HEK293 (cell line): ENCODE measurements around the gene ZMYND12.

Experiments
- CTCF ChIA-PET: fragments of 350-600 bp; formaldehyde crosslinking; extraction: SDS; loops from one replicate; lab custom pipeline; 2021; ENCODE audit warnings: antibody characterized with exemption; lab: Yijun Ruan, JAX
- POLR2A ChIA-PET: fragments of 300-600 bp; formaldehyde crosslinking; extraction: SDS; loops from one replicate; lab custom pipeline; 2020; ENCODE audit warnings: antibody characterized with exemption, inconsistent platforms; lab: Yijun Ruan, JAX
- H3K27ac ChIP-seq: fragments of 200-500 bp; sonication (Bioruptor generic); 2 replicates; pipeline ENCODE4 v1.5.1; 2014; ENCODE audit warnings: low read depth, low read length, control low read depth, inconsistent platforms; ENCODE audit errors: extremely low read depth
- H3K36me3 ChIP-seq, 2 experiments: fragments of 200-500 bp in 1 of 2; sonication (Bioruptor generic) in 1 of 2; 1 replicate in 1 of 2; 2 replicates in 1 of 2; pipeline ENCODE4 v1.5.1; 2014 to 2017; ENCODE audit warnings: inconsistent platforms in 2 of 2, low read length in 2 of 2; ENCODE audit not compliant: control insufficient read depth in 2 of 2, insufficient read depth in 1 of 2
- H3K4me1 ChIP-seq: fragments of 200-500 bp; sonication (Bioruptor generic); 2 replicates; pipeline ENCODE4 v1.5.1; 2014; ENCODE audit warnings: mild to moderate bottlenecking, low read length, inconsistent platforms; ENCODE audit not compliant: control insufficient read depth, insufficient read depth
- H3K4me3 ChIP-seq: 2 replicates; pipeline ENCODE4 v1.5.1; 2011; ENCODE audit warnings: low read depth, mild to moderate bottlenecking, control low read depth, low read length, moderate library complexity
- H3K9me3 ChIP-seq: fragments of 200-500 bp; sonication (Bioruptor generic); 2 replicates; pipeline ENCODE4 v1.5.1; 2014; ENCODE audit warnings: low read depth, low read length, inconsistent platforms; ENCODE audit not compliant: control insufficient read depth, insufficient read depth
- BCL11B ChIP-seq: fragments of 450-650 bp; formaldehyde crosslinking; IDR thresholded peaks from 2 replicates; pipeline ENCODE4 v1.5.1; 2016; ENCODE audit warnings: low read depth, missing biosample characterization, missing genetic modification characterization
- MYNN ChIP-seq: fragments of 450-650 bp; formaldehyde crosslinking; IDR thresholded peaks from 2 replicates; pipeline ENCODE4 v1.5.1; 2016; ENCODE audit warnings: missing biosample characterization, missing genetic modification characterization, borderline replicate concordance
- SCRT1 ChIP-seq: fragments of 450-650 bp; formaldehyde crosslinking; IDR thresholded peaks from 2 replicates; pipeline ENCODE4 v1.5.1; 2016; ENCODE audit warnings: missing biosample characterization, missing genetic modification characterization, borderline replicate concordance
- TCF7L2 ChIP-seq: IDR thresholded peaks from 2 replicates; pipeline ENCODE4 v1.6.1; 2011; ENCODE audit warnings: low read depth, mild to moderate bottlenecking, inconsistent platforms, low read length, moderate library complexity, borderline replicate concordance
- YY1 ChIP-seq: fragments of 450-650 bp; formaldehyde crosslinking; IDR thresholded peaks from 2 replicates; pipeline ENCODE4 v1.5.1; 2018; ENCODE audit warnings: missing biosample characterization, missing genetic modification characterization
- ZBTB21 ChIP-seq: fragments of 450-650 bp; formaldehyde crosslinking; IDR thresholded peaks from 2 replicates; pipeline ENCODE4 v1.5.1; 2017; ENCODE audit warnings: missing biosample characterization, missing genetic modification characterization
- ZFP3 ChIP-seq: fragments of 450-650 bp; formaldehyde crosslinking; IDR thresholded peaks from 2 replicates; pipeline ENCODE4 v1.5.1; 2016; ENCODE audit warnings: low read depth, missing biosample characterization, missing genetic modification characterization
- ZNF10 ChIP-seq: fragments of 450-650 bp; formaldehyde crosslinking; IDR thresholded peaks from 2 replicates; pipeline ENCODE4 v1.5.1; 2017; ENCODE audit warnings: missing biosample characterization, missing genetic modification characterization
- ZNF132 ChIP-seq: fragments of 450-650 bp; formaldehyde crosslinking; IDR thresholded peaks from 2 replicates; pipeline ENCODE4 v1.5.1; 2017; ENCODE audit warnings: missing biosample characterization, missing genetic modification characterization, borderline replicate concordance
- ZNF174 ChIP-seq: fragments of 450-650 bp; formaldehyde crosslinking; IDR thresholded peaks from 2 replicates; pipeline ENCODE4 v1.5.0; 2017; ENCODE audit warnings: missing biosample characterization, mild to moderate bottlenecking, missing genetic modification characterization
- ZNF221 ChIP-seq: fragments of 450-650 bp; formaldehyde crosslinking; IDR thresholded peaks from 2 replicates; pipeline ENCODE4 v1.5.1; 2017; ENCODE audit warnings: missing biosample characterization, missing genetic modification characterization, borderline replicate concordance
- ZNF311 ChIP-seq: fragments of 450-650 bp; formaldehyde crosslinking; IDR thresholded peaks from 2 replicates; pipeline ENCODE4 v1.5.1; 2017; ENCODE audit warnings: missing biosample characterization, missing genetic modification characterization, borderline replicate concordance
- ZNF48 ChIP-seq: fragments of 450-650 bp; formaldehyde crosslinking; IDR thresholded peaks from 2 replicates; pipeline ENCODE4 v1.5.1; 2016; ENCODE audit warnings: missing biosample characterization, missing genetic modification characterization
- ZNF555 ChIP-seq: fragments of 450-650 bp; formaldehyde crosslinking; conservative IDR thresholded peaks from 2 replicates; pipeline ENCODE4 v1.5.1; 2017; ENCODE audit warnings: missing biosample characterization, mild to moderate bottlenecking, missing genetic modification characterization, inconsistent platforms
- ZNF600 ChIP-seq: fragments of 450-650 bp; formaldehyde crosslinking; IDR thresholded peaks from 2 replicates; pipeline ENCODE4 v1.5.1; 2016; ENCODE audit warnings: missing biosample characterization, missing genetic modification characterization
- ZNF610 ChIP-seq: fragments of 450-650 bp; formaldehyde crosslinking; IDR thresholded peaks from 2 replicates; pipeline ENCODE4 v1.5.1; 2016; ENCODE audit warnings: missing biosample characterization, missing genetic modification characterization, borderline replicate concordance
- ZNF830 ChIP-seq: fragments of 450-650 bp; IDR thresholded peaks from 2 replicates; pipeline ENCODE4 v1.5.0; 2018; ENCODE audit warnings: missing biosample characterization, missing genetic modification characterization, low read depth, mild to moderate bottlenecking, moderate library complexity
- ZXDB ChIP-seq: fragments of 450-650 bp; formaldehyde crosslinking; IDR thresholded peaks from 2 replicates; pipeline ENCODE4 v1.5.1; 2016; ENCODE audit warnings: missing biosample characterization, missing genetic modification characterization
- TF ChIP-seq, protein P1 (sequence below): sonication (generic); formaldehyde crosslinking; IDR thresholded peaks from 2 replicates; pipeline ENCODE4 v1.8.1; 2022; ENCODE audit warnings: mild to moderate bottlenecking, moderate library complexity, missing genetic modification reagents
- TF ChIP-seq, protein P2 (sequence below): fragments of 450-650 bp; formaldehyde crosslinking; IDR thresholded peaks from 2 replicates; pipeline ENCODE4 v1.5.1; 2016; ENCODE audit warnings: missing biosample characterization, missing genetic modification characterization
- TF ChIP-seq, protein P3 (sequence below): fragments of 450-650 bp; formaldehyde crosslinking; IDR thresholded peaks from 2 replicates; pipeline ENCODE4 v1.5.1; 2016; ENCODE audit warnings: missing biosample characterization, missing genetic modification characterization
- TF ChIP-seq, protein P4 (sequence below): fragments of 450-650 bp; formaldehyde crosslinking; IDR thresholded peaks from 2 replicates; pipeline ENCODE4 v1.5.1; 2017; ENCODE audit warnings: missing biosample characterization, missing genetic modification characterization
- TF ChIP-seq, protein P5 (sequence below): fragments of 450-650 bp; formaldehyde crosslinking; IDR thresholded peaks from 2 replicates; pipeline ENCODE4 v1.5.1; 2017; ENCODE audit warnings: missing biosample characterization, missing genetic modification characterization
- TF ChIP-seq, protein P6 (sequence below): fragments of 450-650 bp; formaldehyde crosslinking; IDR thresholded peaks from 2 replicates; pipeline ENCODE4 v1.5.1; 2017; ENCODE audit warnings: missing biosample characterization, missing genetic modification characterization

The ZMYND12 gene

DNA sequence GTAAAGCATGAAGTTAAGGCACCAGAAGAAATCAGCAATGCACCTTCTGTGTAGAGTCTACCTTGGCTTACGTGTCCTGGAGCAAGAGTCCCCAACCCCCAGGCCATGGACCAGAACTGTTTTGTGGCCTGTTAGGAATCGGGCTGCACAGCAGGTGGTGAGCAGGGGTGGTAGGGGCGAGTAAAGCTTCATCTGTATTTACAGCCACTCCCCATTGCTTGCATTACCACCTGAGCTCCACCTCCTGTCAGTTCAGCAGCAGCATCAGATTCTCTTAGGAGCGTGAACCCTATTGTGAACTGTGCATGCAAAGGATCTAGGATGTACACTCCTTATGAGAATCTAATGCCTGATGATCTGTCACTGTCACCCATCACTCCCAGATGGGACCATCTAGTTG, 21.5 kb downstream of the ZMYND12 start:
- no peaks in the 10 kb centered on the region for H3K4me1 ChIP-seq
- no peak for TF ChIP-seq ZXDB (tag by site-specific recombination)
- TF ChIP-seq ZNF174 (tag by site-specific recombination): no peak
- no peak for TF ChIP-seq SCRT1 (tag by site-specific recombination)
- TF ChIP-seq YY1 (tag by site-specific recombination): no peak
- peak; percentile 99 for TF ChIP-seq ZNF610 (tag by site-specific recombination)
- TF ChIP-seq, protein P1, sequence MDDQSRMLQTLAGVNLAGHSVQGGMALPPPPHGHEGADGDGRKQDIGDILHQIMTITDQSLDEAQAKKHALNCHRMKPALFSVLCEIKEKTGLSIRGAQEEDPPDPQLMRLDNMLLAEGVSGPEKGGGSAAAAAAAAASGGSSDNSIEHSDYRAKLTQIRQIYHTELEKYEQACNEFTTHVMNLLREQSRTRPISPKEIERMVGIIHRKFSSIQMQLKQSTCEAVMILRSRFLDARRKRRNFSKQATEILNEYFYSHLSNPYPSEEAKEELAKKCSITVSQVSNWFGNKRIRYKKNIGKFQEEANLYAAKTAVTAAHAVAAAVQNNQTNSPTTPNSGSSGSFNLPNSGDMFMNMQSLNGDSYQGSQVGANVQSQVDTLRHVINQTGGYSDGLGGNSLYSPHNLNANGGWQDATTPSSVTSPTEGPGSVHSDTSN (CRISPR knock-in tag): no peak
- no peak overlapping the region for H3K27ac ChIP-seq
- H3K9me3 ChIP-seq: no peaks in the 10 kb centered on the region
- ChIA-PET POLR2A (no interaction called here), CTCF (no interaction called here)
- no peaks in the 10 kb centered on the region for H3K36me3 ChIP-seq
- no peak overlapping the region for H3K4me3 ChIP-seq

DNA sequence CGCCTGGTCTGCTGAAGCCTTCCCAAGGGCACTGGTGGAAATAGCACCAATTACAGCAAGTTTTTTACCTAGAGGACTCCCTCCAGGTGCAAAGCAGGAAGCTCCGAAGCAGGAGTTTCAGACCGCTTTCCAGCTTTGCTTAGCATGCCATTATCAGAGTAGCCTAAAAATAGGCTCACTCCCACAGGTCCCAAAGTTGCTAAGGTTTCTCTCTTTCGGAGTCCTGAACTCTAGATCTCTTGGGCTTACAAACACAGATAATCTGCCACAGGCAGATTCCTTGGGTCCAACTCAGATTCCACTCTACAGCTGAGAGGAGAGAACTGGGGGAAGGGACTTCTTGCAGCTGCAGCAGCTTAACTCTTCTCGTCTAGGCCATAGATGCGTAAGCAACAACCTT, 22.5 kb downstream of the ZMYND12 start:
- ChIA-PET POLR2A (interaction anchor here (0.6 kb wide), 1 partner anchor 1946 kb away, joined by 10 read pairs; no protein-coding TSS in a partner anchor), CTCF (no interaction called here)
- Histone ChIP-seq H3K36me3 (no peaks in the 10 kb centered on the region), H3K4me1 (no peaks in the 10 kb centered on the region), H3K4me3 (no peak overlapping the region), H3K9me3 (no peaks in the 10 kb centered on the region), H3K27ac (no peak overlapping the region)
- TF ChIP-seq, protein P2, sequence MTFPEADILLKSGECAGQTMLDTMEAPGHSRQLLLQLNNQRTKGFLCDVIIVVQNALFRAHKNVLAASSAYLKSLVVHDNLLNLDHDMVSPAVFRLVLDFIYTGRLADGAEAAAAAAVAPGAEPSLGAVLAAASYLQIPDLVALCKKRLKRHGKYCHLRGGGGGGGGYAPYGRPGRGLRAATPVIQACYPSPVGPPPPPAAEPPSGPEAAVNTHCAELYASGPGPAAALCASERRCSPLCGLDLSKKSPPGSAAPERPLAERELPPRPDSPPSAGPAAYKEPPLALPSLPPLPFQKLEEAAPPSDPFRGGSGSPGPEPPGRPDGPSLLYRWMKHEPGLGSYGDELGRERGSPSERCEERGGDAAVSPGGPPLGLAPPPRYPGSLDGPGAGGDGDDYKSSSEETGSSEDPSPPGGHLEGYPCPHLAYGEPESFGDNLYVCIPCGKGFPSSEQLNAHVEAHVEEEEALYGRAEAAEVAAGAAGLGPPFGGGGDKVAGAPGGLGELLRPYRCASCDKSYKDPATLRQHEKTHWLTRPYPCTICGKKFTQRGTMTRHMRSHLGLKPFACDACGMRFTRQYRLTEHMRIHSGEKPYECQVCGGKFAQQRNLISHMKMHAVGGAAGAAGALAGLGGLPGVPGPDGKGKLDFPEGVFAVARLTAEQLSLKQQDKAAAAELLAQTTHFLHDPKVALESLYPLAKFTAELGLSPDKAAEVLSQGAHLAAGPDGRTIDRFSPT (tag by site-specific recombination): no peak
- TF ChIP-seq SCRT1 (tag by site-specific recombination) (no peak), ZNF555 (tag by site-specific recombination) (no peak), ZBTB21 (tag by site-specific recombination) (no peak), TCF7L2 (no peak), ZXDB (tag by site-specific recombination) (no peak), BCL11B (tag by site-specific recombination) (no peak), ZNF221 (tag by site-specific recombination) (no peak), MYNN (no peak), ZFP3 (tag by site-specific recombination) (no peak), ZNF600 (tag by site-specific recombination) (no peak), ZNF132 (tag by site-specific recombination) (no peak), ZNF830 (tag by site-specific recombination) (no peak), ZNF10 (tag by site-specific recombination) (no peak), ZNF48 (tag by site-specific recombination) (no peak), ZNF311 (tag by site-specific recombination) (no peak)
- TF ChIP-seq, protein P3, sequence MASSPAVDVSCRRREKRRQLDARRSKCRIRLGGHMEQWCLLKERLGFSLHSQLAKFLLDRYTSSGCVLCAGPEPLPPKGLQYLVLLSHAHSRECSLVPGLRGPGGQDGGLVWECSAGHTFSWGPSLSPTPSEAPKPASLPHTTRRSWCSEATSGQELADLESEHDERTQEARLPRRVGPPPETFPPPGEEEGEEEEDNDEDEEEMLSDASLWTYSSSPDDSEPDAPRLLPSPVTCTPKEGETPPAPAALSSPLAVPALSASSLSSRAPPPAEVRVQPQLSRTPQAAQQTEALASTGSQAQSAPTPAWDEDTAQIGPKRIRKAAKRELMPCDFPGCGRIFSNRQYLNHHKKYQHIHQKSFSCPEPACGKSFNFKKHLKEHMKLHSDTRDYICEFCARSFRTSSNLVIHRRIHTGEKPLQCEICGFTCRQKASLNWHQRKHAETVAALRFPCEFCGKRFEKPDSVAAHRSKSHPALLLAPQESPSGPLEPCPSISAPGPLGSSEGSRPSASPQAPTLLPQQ (tag by site-specific recombination): no peak
- TF ChIP-seq, protein P4, sequence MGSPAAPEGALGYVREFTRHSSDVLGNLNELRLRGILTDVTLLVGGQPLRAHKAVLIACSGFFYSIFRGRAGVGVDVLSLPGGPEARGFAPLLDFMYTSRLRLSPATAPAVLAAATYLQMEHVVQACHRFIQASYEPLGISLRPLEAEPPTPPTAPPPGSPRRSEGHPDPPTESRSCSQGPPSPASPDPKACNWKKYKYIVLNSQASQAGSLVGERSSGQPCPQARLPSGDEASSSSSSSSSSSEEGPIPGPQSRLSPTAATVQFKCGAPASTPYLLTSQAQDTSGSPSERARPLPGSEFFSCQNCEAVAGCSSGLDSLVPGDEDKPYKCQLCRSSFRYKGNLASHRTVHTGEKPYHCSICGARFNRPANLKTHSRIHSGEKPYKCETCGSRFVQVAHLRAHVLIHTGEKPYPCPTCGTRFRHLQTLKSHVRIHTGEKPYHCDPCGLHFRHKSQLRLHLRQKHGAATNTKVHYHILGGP (tag by site-specific recombination): no peak
- TF ChIP-seq, protein P5, sequence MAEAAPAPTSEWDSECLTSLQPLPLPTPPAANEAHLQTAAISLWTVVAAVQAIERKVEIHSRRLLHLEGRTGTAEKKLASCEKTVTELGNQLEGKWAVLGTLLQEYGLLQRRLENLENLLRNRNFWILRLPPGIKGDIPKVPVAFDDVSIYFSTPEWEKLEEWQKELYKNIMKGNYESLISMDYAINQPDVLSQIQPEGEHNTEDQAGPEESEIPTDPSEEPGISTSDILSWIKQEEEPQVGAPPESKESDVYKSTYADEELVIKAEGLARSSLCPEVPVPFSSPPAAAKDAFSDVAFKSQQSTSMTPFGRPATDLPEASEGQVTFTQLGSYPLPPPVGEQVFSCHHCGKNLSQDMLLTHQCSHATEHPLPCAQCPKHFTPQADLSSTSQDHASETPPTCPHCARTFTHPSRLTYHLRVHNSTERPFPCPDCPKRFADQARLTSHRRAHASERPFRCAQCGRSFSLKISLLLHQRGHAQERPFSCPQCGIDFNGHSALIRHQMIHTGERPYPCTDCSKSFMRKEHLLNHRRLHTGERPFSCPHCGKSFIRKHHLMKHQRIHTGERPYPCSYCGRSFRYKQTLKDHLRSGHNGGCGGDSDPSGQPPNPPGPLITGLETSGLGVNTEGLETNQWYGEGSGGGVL (tag by site-specific recombination): no peak
- TF ChIP-seq, protein P6, sequence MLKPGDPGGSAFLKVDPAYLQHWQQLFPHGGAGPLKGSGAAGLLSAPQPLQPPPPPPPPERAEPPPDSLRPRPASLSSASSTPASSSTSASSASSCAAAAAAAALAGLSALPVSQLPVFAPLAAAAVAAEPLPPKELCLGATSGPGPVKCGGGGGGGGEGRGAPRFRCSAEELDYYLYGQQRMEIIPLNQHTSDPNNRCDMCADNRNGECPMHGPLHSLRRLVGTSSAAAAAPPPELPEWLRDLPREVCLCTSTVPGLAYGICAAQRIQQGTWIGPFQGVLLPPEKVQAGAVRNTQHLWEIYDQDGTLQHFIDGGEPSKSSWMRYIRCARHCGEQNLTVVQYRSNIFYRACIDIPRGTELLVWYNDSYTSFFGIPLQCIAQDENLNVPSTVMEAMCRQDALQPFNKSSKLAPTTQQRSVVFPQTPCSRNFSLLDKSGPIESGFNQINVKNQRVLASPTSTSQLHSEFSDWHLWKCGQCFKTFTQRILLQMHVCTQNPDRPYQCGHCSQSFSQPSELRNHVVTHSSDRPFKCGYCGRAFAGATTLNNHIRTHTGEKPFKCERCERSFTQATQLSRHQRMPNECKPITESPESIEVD: no peak
